GM23338 (cell line): ENCODE data around the gene NPAS4. TPM values are rescaled to one million over a fixed set of nuclear protein-coding genes. Genes with fewer than 3 reads are reported as not detected.

Experiments used
- ATAC-seq: fragments of 200-7000 bp; cut with Tn5 transposase; 3 replicates; pipeline ENCODE4 v1.9.1; 2020
- DNase-seq: peaks from one replicate; pipeline ENCODE4 v3.0.0-alpha.2; 2015; ENCODE audit warnings: low spot score
- H2AFZ ChIP-seq: fragments of 200-600 bp; sonication (generic); 2 replicates; pipeline ENCODE4 v1.8.0; 2016; ENCODE audit warnings: antibody characterized with exemption, mild to moderate bottlenecking, moderate library complexity
- H3F3A ChIP-seq: fragments of 200-600 bp; sonication (generic); replicated peaks from 2 replicates; pipeline ENCODE4 v1.8.0; 2017; ENCODE audit warnings: antibody characterized with exemption, mixed run types, low read depth
- H3K27ac ChIP-seq: fragments of 200-600 bp; sonication (generic); 2 replicates; pipeline ENCODE4 v1.6.1; 2016; ENCODE audit warnings: low read depth
- H3K27me3 ChIP-seq: fragments of 200-600 bp; sonication (generic); 2 replicates; pipeline ENCODE4 v1.8.0; 2016; ENCODE audit warnings: mild to moderate bottlenecking, mixed run types, moderate library complexity; ENCODE audit not compliant: insufficient read depth
- H3K36me3 ChIP-seq: fragments of 200-600 bp; sonication (generic); 2 replicates; pipeline ENCODE4 v1.8.0; 2016; ENCODE audit warnings: mild to moderate bottlenecking; ENCODE audit not compliant: insufficient read depth
- H3K4me1 ChIP-seq: fragments of 200-600 bp; sonication (generic); 2 replicates; pipeline ENCODE4 v1.8.0; 2016; ENCODE audit warnings: mild to moderate bottlenecking, moderate library complexity; ENCODE audit not compliant: insufficient read depth
- H3K4me2 ChIP-seq: fragments of 200-600 bp; sonication (generic); 2 replicates; pipeline ENCODE4 v1.7.1; 2017; ENCODE audit warnings: mixed run types
- H3K4me3 ChIP-seq: fragments of 200-600 bp; sonication (generic); 2 replicates; pipeline ENCODE4 v1.6.1; 2016; ENCODE audit warnings: mixed run types
- H3K79me2 ChIP-seq: fragments of 200-600 bp; sonication (generic); replicated peaks from 2 replicates; pipeline ENCODE4 v1.8.0; 2017; ENCODE audit warnings: mild to moderate bottlenecking; ENCODE audit not compliant: insufficient read depth
- H3K9me2 ChIP-seq: fragments of 200-600 bp; sonication (generic); 2 replicates; pipeline ENCODE4 v1.8.0; 2017; ENCODE audit not compliant: insufficient read depth
- H4K20me1 ChIP-seq: fragments of 200-600 bp; sonication (generic); replicated peaks from 2 replicates; pipeline ENCODE4 v1.8.0; 2017; ENCODE audit warnings: mild to moderate bottlenecking; ENCODE audit not compliant: insufficient read depth
- H3K27ac Mint-ChIP-seq: 2 replicates; pipeline ENCODE4 v1.8.0; 2020; ENCODE audit warnings: inconsistent platforms, mild to moderate bottlenecking, moderate library complexity, mixed read lengths
- H3K27me3 Mint-ChIP-seq: 3 replicates; pipeline ENCODE4 v1.8.0; 2022; ENCODE audit warnings: low read depth, mild to moderate bottlenecking, moderate library complexity, mixed read lengths, inconsistent platforms; ENCODE audit not compliant: insufficient read depth, poor library complexity
- H3K36me3 Mint-ChIP-seq: 3 replicates; pipeline ENCODE4 v1.8.0; 2021; ENCODE audit warnings: low read depth, mild to moderate bottlenecking, inconsistent platforms, moderate library complexity, mixed read lengths
- H3K4me1 Mint-ChIP-seq: 3 replicates; pipeline ENCODE4 v1.8.0; 2020; ENCODE audit warnings: mild to moderate bottlenecking, inconsistent platforms, mixed read lengths
- H3K4me3 Mint-ChIP-seq: 3 replicates; pipeline ENCODE4 v1.8.0; 2021; ENCODE audit warnings: moderate library complexity, mild to moderate bottlenecking, inconsistent platforms, mixed read lengths
- H3K9me3 Mint-ChIP-seq: 3 replicates; pipeline ENCODE4 v1.8.0; 2020; ENCODE audit warnings: moderate library complexity, mild to moderate bottlenecking, inconsistent platforms, mixed read lengths
- CREB1 ChIP-seq: fragments of 250-450 bp; sonication (Bioruptor Pico); IDR thresholded peaks from 2 replicates; pipeline ENCODE4 v1.5.0; 2020; ENCODE audit warnings: low read depth, mild to moderate bottlenecking, moderate library complexity
- CTCF ChIP-seq, 2 experiments: fragments of 200-600 bp in 1 of 2; sonication (generic) in 1 of 2; conservative IDR thresholded peaks; 2 replicates each; pipeline versions ENCODE4 v1.5.1 to v1.6.1; 2016 to 2017; ENCODE audit warnings: antibody characterized with exemption in 2 of 2, low read depth in 2 of 2, mild to moderate bottlenecking in 2 of 2, moderate library complexity in 1 of 2
- EZH2phosphoT487 ChIP-seq: fragments of 200-600 bp; sonication (generic); IDR thresholded peaks from one replicate; pipeline ENCODE4 v1.8.1; 2018; ENCODE audit warnings: antibody characterized with exemption; ENCODE audit not compliant: unreplicated experiment
- JUNB ChIP-seq: IDR thresholded peaks from one replicate; pipeline ENCODE4 v1.6.1; 2016; ENCODE audit warnings: antibody characterized with exemption; ENCODE audit not compliant: unreplicated experiment
- polyA plus RNA-seq: library from polyadenylated mRNA; unstranded; fragments of >200 nt; fragmentation: Nextera tagmentation; extraction: Ambion mirVana; gene quantifications from 2 replicates; pipeline ENCODE4 v1.2.1, GENCODE V29; 2016
- total RNA-seq: library from RNA; depleted of rRNA; stranded (reverse); fragments of >200 nt; shearing (Covaris generic); gene quantifications from 2 replicates; pipeline ENCODE4 v1.2.3, GENCODE V29; 2014

The NPAS4 gene
- total and polyA plus RNA-seq, 2 experiments from 2014 or later, result 0.71 to 0.97 TPM

GRCh38 chr11:66386171-66387069 is 34.4 kb upstream of the NPAS4 start:
- DNase-seq, result peak; percentile 97
- no peak overlapping the region for H3K27ac Mint-ChIP-seq
- H3K79me2 ChIP-seq, result no peaks in the 10 kb centered on the region
- peak overlapping the region; percentile 53 for H3K4me3 Mint-ChIP-seq
- peak overlapping the region; percentile 63 for H3K4me2 ChIP-seq
- peaks cover 6% of the 10 kb centered on the region for H3K27me3 Mint-ChIP-seq
- no peaks in the 10 kb centered on the region for H4K20me1 ChIP-seq
- no peak overlapping the region for H3K27ac ChIP-seq
- H2AFZ ChIP-seq, result peak overlapping the region; percentile 15; the same call in 1 of the 2 replicates
- no peak for TF ChIP-seq CREB1 (CRISPR knock-in tag)
- TF ChIP-seq CTCF (conservative IDR thresholded peaks at IDR 0.05; ENCODE audit: low read depth in 2 of 2), result peak; percentile 90 to 98
- H3K36me3 ChIP-seq, result no peaks in the 10 kb centered on the region
- H3K9me3 Mint-ChIP-seq, result no peaks in the 10 kb centered on the region
- peak; percentile 74 for ATAC-seq
- no peaks in the 10 kb centered on the region for H3K4me1 ChIP-seq
- H3K36me3 Mint-ChIP-seq, result no peaks in the 10 kb centered on the region
- H3K9me2 ChIP-seq, result no peaks in the 10 kb centered on the region
- no peaks in the 10 kb centered on the region for H3K4me1 Mint-ChIP-seq
- H3K4me3 ChIP-seq, result peak overlapping the region; percentile 32; the same call in 1 of the 2 replicates
- H3F3A ChIP-seq, result no peaks in the 10 kb centered on the region; the same call in 1 of the 2 replicates
- no peaks in the 10 kb centered on the region for H3K27me3 ChIP-seq

GRCh38 chr11:66388780-66389386 is 32.0 kb upstream of the NPAS4 start:
- Histone ChIP-seq H3K9me2 (no peaks in the 10 kb centered on the region), H3K4me2 (no peak overlapping the region), H2AFZ (peak overlapping the region; percentile 76; the same call in 1 of the 2 replicates), H3K27ac (no peak overlapping the region), H3K79me2 (no peaks in the 10 kb centered on the region), H3F3A (no peaks in the 10 kb centered on the region; the same call in 1 of the 2 replicates), H4K20me1 (no peaks in the 10 kb centered on the region), H3K27me3 (no peaks in the 10 kb centered on the region), H3K36me3 (no peaks in the 10 kb centered on the region), H3K4me1 (no peaks in the 10 kb centered on the region), H3K4me3 (no peak overlapping the region)
- Mint-ChIP-seq H3K4me3 (no peak overlapping the region), H3K4me1 (no peaks in the 10 kb centered on the region), H3K27me3 (peaks cover 6% of the 10 kb centered on the region), H3K27ac (no peak overlapping the region), H3K9me3 (peaks cover 4% of the 10 kb centered on the region), H3K36me3 (no peaks in the 10 kb centered on the region)
- peak; percentile 94 for DNase-seq
- peak; percentile 84 for ATAC-seq
- TF ChIP-seq EZH2phosphoT487, result no peak
- TF ChIP-seq CTCF (conservative IDR thresholded peaks at IDR 0.05; ENCODE audit: low read depth in 2 of 2), result peak; percentile 84 to 93
- TF ChIP-seq JUNB, result no peak
